SJCRH30 (cell line): ENCODE measurements around the gene EHD1. TPM values are rescaled to one million over a fixed set of nuclear protein-coding genes. Genes with fewer than 3 reads are reported as not detected.
A peak's percentile ranks its signal among the peaks of the same experiment; 100 is the strongest.
"Not testable (repeated sequence)": the region's sequence is repeated elsewhere in the genome, so short reads cannot be mapped to it uniquely, and the experiment has no call there.

Experiments
- DNase-seq, 2 experiments: peaks; one replicate each; pipeline ENCODE4 v3.0.0-alpha.2; 2015 to 2020
- H3K27ac ChIP-seq: fragments of 250-450 bp; sonication (Bioruptor Pico); 2 replicates; pipeline ENCODE4 v1.5.1; 2020; ENCODE audit warnings: mild to moderate bottlenecking, moderate library complexity
- H3K27me3 ChIP-seq: fragments of 250-450 bp; sonication (Bioruptor Pico); 2 replicates; pipeline ENCODE4 v1.5.1; 2020; ENCODE audit warnings: mild to moderate bottlenecking, moderate library complexity
- H3K36me3 ChIP-seq: fragments of 250-450 bp; sonication (Bioruptor Pico); 2 replicates; pipeline ENCODE4 v1.5.1; 2020; ENCODE audit warnings: mild to moderate bottlenecking, moderate library complexity
- H3K4me1 ChIP-seq: fragments of 250-450 bp; sonication (Bioruptor Pico); 2 replicates; pipeline ENCODE4 v1.5.1; 2020; ENCODE audit warnings: mild to moderate bottlenecking, moderate library complexity
- H3K4me3 ChIP-seq: fragments of 250-450 bp; sonication (Bioruptor Pico); 2 replicates; pipeline ENCODE4 v1.5.1; 2020; ENCODE audit warnings: mild to moderate bottlenecking, moderate library complexity
- H3K9me3 ChIP-seq: fragments of 250-450 bp; sonication (Bioruptor Pico); replicated peaks from 2 replicates; pipeline ENCODE4 v1.5.1; 2020; ENCODE audit warnings: mild to moderate bottlenecking, moderate library complexity
- total RNA-seq: library from RNA; depleted of rRNA; stranded (reverse); fragments of >200 nt; shearing (Covaris generic); gene quantifications from 2 replicates; pipeline ENCODE4 v1.2.3, GENCODE V29; 2014

The EHD1 gene
- total RNA-seq, 1 experiment from 2014 or later: 45.0 TPM

- no peak overlapping the region for H3K4me3 ChIP-seq
- no peak overlapping the region for H3K27ac ChIP-seq
- peaks cover 32% of the 10 kb centered on the region for H3K4me1 ChIP-seq
- no peaks in the 10 kb centered on the region for H3K36me3 ChIP-seq
- no peaks in the 10 kb centered on the region for H3K27me3 ChIP-seq
- DNase-seq: peak; percentile 94 to 97
- H3K9me3 ChIP-seq: no peaks in the 10 kb centered on the region
Measured at GRCh38 chr11:64846998-64847666, 31.3 kb downstream of the EHD1 start.

- not testable (repeated sequence) for DNase-seq, H3K27ac ChIP-seq, H3K27me3 ChIP-seq, H3K9me3 ChIP-seq, H3K36me3 ChIP-seq, H3K4me3 ChIP-seq
- H3K4me1 ChIP-seq: peaks cover 22% of the 10 kb centered on the region
Measured at GRCh38 chr11:64845776-64846129, 32.7 kb downstream of the EHD1 start.

GRCh38 chr11:64845129-64845775 is 33.2 kb downstream of the EHD1 start:
- Histone ChIP-seq H3K27me3 (no peaks in the 10 kb centered on the region), H3K4me1 (peaks cover 19% of the 10 kb centered on the region), H3K9me3 (no peaks in the 10 kb centered on the region), H3K27ac (no peak overlapping the region), H3K4me3 (no peak overlapping the region), H3K36me3 (no peaks in the 10 kb centered on the region)
- no peak for DNase-seq

- Histone ChIP-seq H3K27me3 (no peaks in the 10 kb centered on the region), H3K4me1 (peaks cover 18% of the 10 kb centered on the region), H3K27ac (no peak within 1 kb of the TSS), H3K36me3 (no peaks in the 10 kb centered on the region), H3K9me3 (no peaks in the 10 kb centered on the region), H3K4me3 (no peak within 1 kb of the TSS)
- DNase-seq: peak; percentile 68 to 76
Measured at GRCh38 chr11:64844330-64845128, 33.9 kb downstream of the EHD1 start, which contains the start of gene CDC42BPG. CDC42BPG (minus strand) TSS chr11:64844653; CDS start chr11:64844569, 84 bp downstream.

GRCh38 chr11:64843686-64844329 is 34.6 kb downstream of the EHD1 start:
- peaks cover 18% of the 10 kb centered on the region for H3K4me1 ChIP-seq
- no peak overlapping the region for H3K4me3 ChIP-seq
- no peak overlapping the region for H3K27ac ChIP-seq
- no peaks in the 10 kb centered on the region for H3K27me3 ChIP-seq
- DNase-seq: no peak
- no peaks in the 10 kb centered on the region for H3K9me3 ChIP-seq
- no peaks in the 10 kb centered on the region for H3K36me3 ChIP-seq

GRCh38 chr11:64842851-64843685 is 35.4 kb downstream of the EHD1 start:
- peak; percentile 56 to 63 for DNase-seq
- Histone ChIP-seq H3K4me3 (no peak overlapping the region), H3K9me3 (no peaks in the 10 kb centered on the region), H3K27me3 (no peaks in the 10 kb centered on the region), H3K27ac (no peak overlapping the region), H3K4me1 (peaks cover 18% of the 10 kb centered on the region), H3K36me3 (no peaks in the 10 kb centered on the region)

GRCh38 chr11:64842366-64842759 is 36.1 kb downstream of the EHD1 start:
- Histone ChIP-seq H3K27ac (no peak overlapping the region), H3K36me3 (no peaks in the 10 kb centered on the region), H3K27me3 (no peaks in the 10 kb centered on the region), H3K4me3 (no peak overlapping the region), H3K9me3 (no peaks in the 10 kb centered on the region), H3K4me1 (peaks cover 18% of the 10 kb centered on the region)
- no peak for DNase-seq

GRCh38 chr11:64841592-64842365 is 36.6 kb downstream of the EHD1 start:
- Histone ChIP-seq H3K36me3 (no peaks in the 10 kb centered on the region), H3K9me3 (no peaks in the 10 kb centered on the region)

GRCh38 chr11:64839887-64840782 is 38.3 kb downstream of the EHD1 start:
- no peak for DNase-seq
- Histone ChIP-seq H3K9me3 (no peaks in the 10 kb centered on the region), H3K36me3 (no peaks in the 10 kb centered on the region), H3K27me3 (peaks cover 4% of the 10 kb centered on the region; the same call in 1 of the 2 replicates), H3K27ac (no peak overlapping the region), H3K4me1 (peaks cover 24% of the 10 kb centered on the region), H3K4me3 (no peak overlapping the region)

More at GRCh38 chr11:64841592-64842365, 36.6 kb downstream of the EHD1 start:
- H3K27me3 ChIP-seq: no peaks in the 10 kb centered on the region
- no peak overlapping the region for H3K27ac ChIP-seq
- DNase-seq: no peak
- H3K4me1 ChIP-seq: peaks cover 18% of the 10 kb centered on the region
- H3K4me3 ChIP-seq: no peak overlapping the region

GRCh38 chr11:64839335-64839734 is 39.1 kb downstream of the EHD1 start:
- peaks cover 4% of the 10 kb centered on the region; the same call in 1 of the 2 replicates for H3K27me3 ChIP-seq

GRCh38 chr11:64838600-64839334 is 39.7 kb downstream of the EHD1 start:
- Histone ChIP-seq H3K4me3 (no peak overlapping the region), H3K27ac (no peak overlapping the region), H3K27me3 (peaks cover 8% of the 10 kb centered on the region; the same call in 1 of the 2 replicates), H3K36me3 (no peaks in the 10 kb centered on the region), H3K9me3 (no peaks in the 10 kb centered on the region), H3K4me1 (peaks cover 23% of the 10 kb centered on the region)
- DNase-seq: no peak

More at GRCh38 chr11:64839335-64839734, 39.1 kb downstream of the EHD1 start:
- Histone ChIP-seq H3K36me3 (no peaks in the 10 kb centered on the region), H3K27ac (no peak overlapping the region), H3K4me3 (no peak overlapping the region), H3K9me3 (no peaks in the 10 kb centered on the region), H3K4me1 (peaks cover 26% of the 10 kb centered on the region)
- DNase-seq: no peak

GRCh38 chr11:64837887-64838351 is 40.5 kb downstream of the EHD1 start:
- H3K4me3 ChIP-seq: no peak overlapping the region
- peaks cover 9% of the 10 kb centered on the region; the same call in 1 of the 2 replicates for H3K27me3 ChIP-seq
- H3K27ac ChIP-seq: no peak overlapping the region

More at GRCh38 chr11:64837887-64838351, 40.5 kb downstream of the EHD1 start:
- no peak for DNase-seq
- no peaks in the 10 kb centered on the region for H3K9me3 ChIP-seq
- peaks cover 16% of the 10 kb centered on the region for H3K4me1 ChIP-seq
- no peaks in the 10 kb centered on the region for H3K36me3 ChIP-seq
